HG02623 (cell line): ENCODE data around the gene CYP11A1.

Experiments
- ATAC-seq: cut with Tn5 transposase; IDR thresholded peaks from one replicate; pipeline ENCODE4 v1.9.1; 2021; ENCODE audit warnings: moderate library complexity; ENCODE audit not compliant: unreplicated experiment

The CYP11A1 gene

GRCh38 chr15:74367296-74367854 is at the start of gene CYP11A1:
Gene CYP11A1, minus strand, starts transcription at chr15:74367646. Its CDS starts 61 bp downstream, at chr15:74367585.
- ATAC-seq: no peak

DNA sequence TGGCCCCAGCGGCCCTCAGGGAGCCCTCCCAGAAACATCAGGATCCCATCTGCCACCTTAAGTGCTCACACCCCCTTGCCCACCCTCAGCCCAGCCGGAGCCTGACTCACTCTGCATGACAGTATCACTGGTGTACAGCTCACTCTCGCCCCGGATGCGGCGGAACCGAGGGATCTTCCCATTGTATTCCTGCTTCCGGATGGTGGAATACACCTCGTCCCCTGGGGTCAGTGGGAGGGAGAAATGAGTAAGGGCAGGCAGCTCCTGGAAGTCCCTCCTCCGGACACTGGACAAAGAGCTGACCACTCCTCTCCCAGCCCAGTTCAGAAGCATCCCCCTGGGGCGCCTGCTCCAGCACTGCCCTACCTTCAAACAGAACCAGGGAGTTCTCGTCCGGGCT is 49.8 kb upstream of the CYP11A1 start:
- ATAC-seq: no peak

- no peak for ATAC-seq
Observed at GRCh38 chr15:74415966-74416916, 48.8 kb upstream of the CYP11A1 start.

GRCh38 chr15:74414603-74415338 is 47.3 kb upstream of the CYP11A1 start:
- no peak for ATAC-seq

DNA sequence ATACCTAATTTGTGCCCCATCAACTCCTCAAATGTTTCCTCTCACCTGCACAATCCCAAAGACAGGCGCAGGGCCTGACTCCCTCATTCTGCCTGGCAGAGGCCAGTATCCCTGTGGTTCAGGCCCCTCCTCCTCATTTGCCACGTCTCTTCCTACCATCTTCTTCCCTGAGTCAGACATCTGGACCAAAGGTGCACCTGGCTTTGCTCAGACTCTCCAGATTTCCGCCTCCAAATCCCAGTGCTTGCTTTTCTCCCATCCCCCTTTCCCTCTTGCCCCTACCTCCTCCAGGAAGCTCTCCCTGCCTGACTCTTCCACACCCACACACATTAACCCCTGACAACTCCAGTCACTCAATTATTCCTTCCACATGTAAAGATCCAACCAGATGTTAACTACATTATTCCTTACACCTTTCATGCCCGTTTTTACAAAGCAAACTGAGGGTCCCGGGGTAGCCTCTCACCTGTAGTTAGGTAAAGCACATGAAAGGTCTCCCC is 46.7 kb upstream of the CYP11A1 start:
- ATAC-seq: no peak

GRCh38 chr15:74413350-74414080 is 46.1 kb upstream of the CYP11A1 start:
- no peak for ATAC-seq

GRCh38 chr15:74412159-74412558 is 44.7 kb upstream of the CYP11A1 start:
- no peak for ATAC-seq

DNA sequence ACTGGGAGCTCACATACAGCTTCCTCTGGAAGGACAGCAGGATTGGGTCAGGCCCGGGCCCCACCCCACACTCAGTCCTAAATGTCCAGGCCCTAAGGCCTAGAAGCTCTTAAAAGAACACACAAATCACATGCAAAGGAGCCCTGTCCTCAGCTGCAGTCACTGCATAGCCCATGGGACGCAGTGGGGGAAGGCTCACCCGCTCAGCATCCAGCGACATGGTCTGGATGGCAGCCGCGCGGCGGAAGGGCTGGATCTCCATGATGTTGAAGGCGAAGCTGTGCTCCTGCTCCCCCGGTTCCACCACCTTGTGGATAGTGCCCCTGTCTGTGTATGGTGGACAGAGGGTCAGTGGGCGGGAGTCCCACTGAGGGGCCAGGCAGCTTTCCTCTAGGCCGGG is 44.2 kb upstream of the CYP11A1 start:
- ATAC-seq: no peak

- no peak for ATAC-seq
Observed at GRCh38 chr15:74410502-74410901, 43.1 kb upstream of the CYP11A1 start.

DNA sequence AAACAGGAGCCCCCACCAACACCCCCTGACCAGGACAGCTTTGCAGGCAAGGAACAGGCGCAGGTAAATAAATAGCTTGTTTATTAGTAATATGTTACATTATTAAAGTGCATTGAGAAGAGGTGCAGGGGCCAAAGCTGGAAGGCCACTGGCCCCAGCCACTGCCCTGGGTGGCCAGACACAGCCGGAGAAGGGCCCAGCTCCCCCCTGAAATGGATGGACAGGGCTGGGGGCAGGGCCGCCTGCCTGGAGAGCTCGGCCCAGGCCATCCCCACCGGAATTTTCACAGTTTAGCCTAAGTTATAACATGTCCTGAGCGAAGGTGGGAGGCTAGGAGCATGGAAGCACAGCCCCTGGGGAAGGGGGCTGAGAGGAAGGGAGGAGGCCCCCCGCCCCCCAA is 41.8 kb upstream of the CYP11A1 start:
- no peak for ATAC-seq

DNA sequence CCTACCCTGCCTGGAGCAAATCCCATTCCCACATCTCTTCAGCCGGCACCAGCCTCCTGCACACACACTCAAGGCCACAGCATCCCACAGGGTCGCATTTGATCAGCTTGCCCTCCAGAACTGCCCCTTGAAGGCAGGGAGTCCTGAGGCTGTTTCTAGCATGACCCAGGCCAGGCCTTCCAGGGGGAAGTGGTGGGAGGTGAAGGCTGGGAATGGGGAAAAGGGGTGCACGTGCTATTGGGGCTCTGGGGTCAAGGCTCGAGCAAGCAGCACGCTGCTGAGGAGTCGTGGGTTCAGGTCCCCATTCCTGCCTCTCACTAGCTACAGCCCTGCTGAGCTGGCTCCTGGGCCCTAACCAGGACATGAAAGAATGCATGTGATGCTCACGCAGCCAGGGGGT is 41.4 kb upstream of the CYP11A1 start:
- no peak for ATAC-seq

DNA sequence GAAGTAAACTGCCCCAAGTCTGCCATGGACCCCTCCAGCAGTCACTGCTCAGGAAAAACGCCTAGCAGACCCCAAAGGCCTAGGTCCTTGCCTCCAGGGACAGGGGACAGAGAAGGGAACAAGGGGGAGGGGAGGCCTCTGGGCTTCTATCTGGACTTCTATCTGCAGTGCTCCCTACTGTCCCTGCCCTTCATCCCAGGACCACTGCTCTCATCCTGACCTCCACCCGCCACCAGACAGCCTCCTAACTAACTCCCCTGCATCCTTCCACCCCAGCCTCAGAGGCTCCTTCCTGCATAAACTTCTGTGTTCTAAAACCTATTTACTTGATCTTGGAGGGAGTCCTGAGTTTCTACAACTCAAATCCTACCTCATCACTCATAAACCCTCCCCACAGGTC is 40.9 kb upstream of the CYP11A1 start:
- ATAC-seq: no peak

DNA sequence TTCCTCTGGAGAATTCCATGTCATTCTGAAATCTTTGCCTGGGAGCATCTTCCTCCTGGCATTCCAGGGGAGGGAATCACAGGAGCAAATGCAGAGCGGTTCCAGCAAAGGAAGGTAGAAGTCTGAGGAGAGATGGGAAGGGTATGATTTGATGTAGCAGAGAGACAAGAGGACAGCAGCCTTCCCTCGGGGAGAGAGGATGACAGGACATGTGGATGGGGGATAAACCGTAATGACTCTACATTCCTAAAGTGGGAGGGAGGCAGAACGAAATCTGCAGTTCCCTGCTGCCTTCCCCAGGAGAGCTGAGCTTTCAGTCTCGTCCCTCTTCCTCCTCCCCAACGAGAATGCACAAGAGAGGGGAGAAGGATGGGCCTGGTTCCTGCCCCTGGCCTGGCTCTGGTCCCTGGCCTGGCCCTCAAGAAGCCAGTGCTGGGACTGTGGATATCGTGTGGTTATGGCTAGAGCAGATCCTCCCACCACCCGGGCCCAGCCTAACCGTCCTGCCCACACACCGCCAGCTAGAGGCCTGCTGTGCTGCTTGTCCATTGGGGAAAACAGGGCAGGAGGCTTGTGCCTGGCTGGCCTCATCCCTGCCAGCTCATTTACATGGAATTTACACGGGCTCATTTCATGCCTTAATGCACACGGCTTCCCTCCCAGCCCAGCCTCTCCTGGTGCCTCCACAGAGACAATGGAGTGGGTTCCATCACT is 39.7 kb upstream of the CYP11A1 start:
- ATAC-seq: no peak

- ATAC-seq: no peak
Observed at GRCh38 chr15:74406517-74406916, 39.1 kb upstream of the CYP11A1 start.

- ATAC-seq: no peak
Observed at GRCh38 chr15:74405823-74406222, 38.4 kb upstream of the CYP11A1 start.

- no peak for ATAC-seq
Observed at GRCh38 chr15:74403991-74404563, 36.6 kb upstream of the CYP11A1 start.

DNA sequence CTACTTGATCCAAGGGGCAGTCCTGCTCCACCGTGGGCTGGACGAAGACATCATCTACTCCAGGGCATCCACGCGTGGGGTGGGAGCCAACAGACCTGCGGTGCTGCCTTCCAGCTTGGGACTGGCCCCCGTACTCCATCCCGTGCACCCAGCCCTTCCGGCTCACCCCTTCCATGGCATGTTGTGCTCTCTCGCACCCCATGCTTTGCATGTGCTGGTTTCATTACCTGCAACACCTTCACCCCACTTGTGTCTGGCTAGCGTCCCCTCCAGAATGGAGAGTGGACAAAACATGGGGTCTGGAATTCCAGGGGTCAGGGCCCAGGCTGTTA is 36.1 kb upstream of the CYP11A1 start:
- ATAC-seq: no peak

- ATAC-seq: no peak
Observed at GRCh38 chr15:74402873-74403587, 35.6 kb upstream of the CYP11A1 start.

GRCh38 chr15:74402337-74402841 is 34.9 kb upstream of the CYP11A1 start:
- ATAC-seq: no peak
